GM12873 (cell line): Measurements from ENCODE around the gene HMCN2.

Source experiments
- CTCF ChIP-seq: IDR thresholded peaks from 2 replicates; pipeline ENCODE4 v1.5.1; 2012; ENCODE audit warnings: low read depth, mild to moderate bottlenecking, moderate library complexity, low read length, control low read depth; ENCODE audit not compliant: insufficient read depth; ENCODE audit errors: missing control alignments

The HMCN2 gene

GRCh38 chr9:130445268-130445983 is 179.9 kb downstream of the HMCN2 start:
- no peak for TF ChIP-seq CTCF

GRCh38 chr9:130446101-130446861 is 180.7 kb downstream of the HMCN2 start:
- no peak for TF ChIP-seq CTCF

GRCh38 chr9:130447193-130447816 is 181.7 kb downstream of the HMCN2 start:
- no peak for TF ChIP-seq CTCF

GRCh38 chr9:130448035-130448624 is 182.6 kb downstream of the HMCN2 start:
- TF ChIP-seq CTCF, result no peak

- TF ChIP-seq CTCF, result no peak
Measured at GRCh38 chr9:130448771-130449603, 183.4 kb downstream of the HMCN2 start.

- no peak for TF ChIP-seq CTCF
Measured at GRCh38 chr9:130450344-130451003, 184.9 kb downstream of the HMCN2 start.
